Rectal smooth muscle tissue (tissue), 1 donor: ENCODE measurements around the gene RHOC.
"Not testable (repeated sequence)": the region's sequence is repeated elsewhere in the genome, so short reads cannot be mapped to it uniquely, and the experiment has no call there.

ENCODE experiments used
- H3K27ac ChIP-seq: one replicate; pipeline ENCODE4 v1.7.0; 2013; ENCODE audit warnings: low read depth, low read length, inconsistent platforms
- H3K27me3 ChIP-seq: one replicate; pipeline ENCODE4 v1.7.0; 2013; ENCODE audit warnings: low read length; ENCODE audit not compliant: control insufficient read depth, insufficient read depth
- H3K36me3 ChIP-seq: one replicate; pipeline ENCODE4 v1.7.0; 2013; ENCODE audit warnings: low read length; ENCODE audit not compliant: control insufficient read depth, insufficient read depth
- H3K4me1 ChIP-seq: one replicate; pipeline ENCODE4 v1.7.0; 2013; ENCODE audit warnings: low read length; ENCODE audit not compliant: control insufficient read depth, insufficient read depth
- H3K4me3 ChIP-seq: one replicate; pipeline ENCODE4 v1.7.0; 2013; ENCODE audit warnings: low read length
- H3K9ac ChIP-seq: one replicate; pipeline ENCODE4 v1.7.0; 2013; ENCODE audit warnings: low read length

The RHOC gene

DNA sequence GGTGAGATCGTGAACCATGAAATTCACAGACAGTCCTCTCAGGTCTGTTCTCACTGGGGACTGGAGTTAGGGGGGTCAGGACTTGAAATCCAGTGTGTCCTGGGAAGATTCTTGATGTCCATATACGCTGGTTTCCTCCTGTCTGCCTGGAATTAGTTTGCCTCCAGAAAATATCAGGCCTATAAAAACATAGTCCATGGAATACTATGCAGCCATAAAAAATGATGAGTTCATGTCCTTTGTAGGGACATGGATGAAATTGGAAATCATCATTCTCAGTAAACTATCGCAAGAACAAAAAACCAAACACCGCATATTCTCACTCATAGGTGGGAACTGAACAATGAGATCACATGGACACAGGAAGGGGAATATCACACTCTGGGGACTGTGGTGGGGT lies 17.3 kb upstream of the RHOC start:
- not testable (repeated sequence) for H3K27me3 ChIP-seq, H3K27ac ChIP-seq, H3K4me1 ChIP-seq, H3K9ac ChIP-seq, H3K36me3 ChIP-seq, H3K4me3 ChIP-seq

DNA sequence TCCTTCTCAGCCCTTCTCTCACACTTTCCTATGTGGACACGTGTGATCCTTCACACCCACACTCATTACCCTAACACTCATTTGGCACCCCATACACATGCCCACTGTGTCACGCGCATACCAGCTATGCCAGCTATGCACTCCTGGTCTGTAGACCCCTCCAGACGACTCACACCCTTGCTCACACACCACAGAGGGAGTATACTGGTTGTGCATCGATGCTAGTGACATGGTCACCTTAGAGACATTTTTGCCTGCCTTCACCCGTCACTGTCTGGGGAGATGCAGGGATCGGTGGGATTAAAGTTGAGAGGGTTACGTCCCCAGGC lies 16.5 kb upstream of the RHOC start:
- Histone ChIP-seq H3K27me3 (peaks cover 5% of the 10 kb centered on the region), H3K4me3 (no peak overlapping the region), H3K27ac (no peak overlapping the region), H3K36me3 (no peaks in the 10 kb centered on the region), H3K9ac (no peak overlapping the region), H3K4me1 (no peaks in the 10 kb centered on the region)

GRCh38 chr1:112722601-112723510 lies 15.9 kb upstream of the RHOC start:
- Histone ChIP-seq H3K27ac (no peak overlapping the region), H3K4me1 (no peaks in the 10 kb centered on the region), H3K9ac (no peak overlapping the region), H3K27me3 (peaks cover 5% of the 10 kb centered on the region), H3K4me3 (no peak overlapping the region), H3K36me3 (no peaks in the 10 kb centered on the region)

- H3K27me3 ChIP-seq = peaks cover 7% of the 10 kb centered on the region
- H3K36me3 ChIP-seq = no peaks in the 10 kb centered on the region
- no peak overlapping the region for H3K27ac ChIP-seq
- H3K4me3 ChIP-seq = no peak overlapping the region
- H3K4me1 ChIP-seq = no peaks in the 10 kb centered on the region
- no peak overlapping the region for H3K9ac ChIP-seq
Observed at GRCh38 chr1:112721966-112722524, 15.1 kb upstream of the RHOC start.

DNA sequence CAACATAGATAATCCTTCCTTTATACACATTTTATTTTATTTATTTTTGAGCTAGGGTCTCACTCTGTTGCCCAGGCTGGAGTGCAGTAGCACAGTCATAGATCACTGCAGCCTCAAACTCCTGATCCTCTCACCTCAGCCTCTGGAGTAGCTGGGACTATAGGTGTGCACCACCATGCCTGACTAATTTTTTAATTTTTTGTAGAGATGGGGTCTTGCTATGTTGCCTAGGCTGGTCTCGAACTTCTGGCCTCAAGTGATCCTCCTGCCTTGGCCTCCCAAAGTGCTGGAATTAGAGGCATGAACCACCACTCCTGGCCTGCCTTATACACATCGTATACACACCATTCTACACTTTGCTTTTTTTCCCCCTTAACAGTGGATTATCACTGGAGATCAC lies 14.4 kb upstream of the RHOC start:
- H3K27ac ChIP-seq, H3K9ac ChIP-seq, H3K4me3 ChIP-seq, H3K4me1 ChIP-seq, H3K27me3 ChIP-seq, H3K36me3 ChIP-seq: not testable (repeated sequence)

DNA sequence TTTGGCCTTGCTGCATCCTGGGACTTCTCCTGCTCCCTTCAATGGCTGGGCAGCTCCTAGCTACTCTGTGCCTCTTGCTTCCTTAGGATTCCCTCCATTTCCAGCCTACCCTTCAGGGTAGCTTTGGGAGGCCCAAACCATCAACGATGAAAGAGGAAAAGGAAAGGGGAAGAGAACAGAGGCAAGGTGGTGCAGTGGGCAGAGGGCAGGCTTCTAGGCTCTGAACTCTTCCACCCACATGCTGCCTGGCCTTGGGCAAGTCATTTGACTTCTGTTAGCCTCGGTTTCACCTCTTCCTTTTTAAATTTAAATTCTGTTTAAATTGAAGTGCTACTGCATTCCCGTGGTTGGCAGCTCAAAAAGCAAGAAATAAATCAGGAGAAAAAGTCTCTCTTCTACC lies 13.9 kb upstream of the RHOC start:
- peaks cover 4% of the 10 kb centered on the region for H3K4me1 ChIP-seq
- H3K36me3 ChIP-seq = no peaks in the 10 kb centered on the region
- no peak overlapping the region for H3K27ac ChIP-seq
- H3K9ac ChIP-seq = no peak overlapping the region
- peaks cover 7% of the 10 kb centered on the region for H3K27me3 ChIP-seq
- H3K4me3 ChIP-seq = no peak overlapping the region

- H3K27ac ChIP-seq = no peak overlapping the region
- H3K4me1 ChIP-seq = peaks cover 6% of the 10 kb centered on the region
Observed at GRCh38 chr1:112719706-112720105, 12.8 kb upstream of the RHOC start.

DNA sequence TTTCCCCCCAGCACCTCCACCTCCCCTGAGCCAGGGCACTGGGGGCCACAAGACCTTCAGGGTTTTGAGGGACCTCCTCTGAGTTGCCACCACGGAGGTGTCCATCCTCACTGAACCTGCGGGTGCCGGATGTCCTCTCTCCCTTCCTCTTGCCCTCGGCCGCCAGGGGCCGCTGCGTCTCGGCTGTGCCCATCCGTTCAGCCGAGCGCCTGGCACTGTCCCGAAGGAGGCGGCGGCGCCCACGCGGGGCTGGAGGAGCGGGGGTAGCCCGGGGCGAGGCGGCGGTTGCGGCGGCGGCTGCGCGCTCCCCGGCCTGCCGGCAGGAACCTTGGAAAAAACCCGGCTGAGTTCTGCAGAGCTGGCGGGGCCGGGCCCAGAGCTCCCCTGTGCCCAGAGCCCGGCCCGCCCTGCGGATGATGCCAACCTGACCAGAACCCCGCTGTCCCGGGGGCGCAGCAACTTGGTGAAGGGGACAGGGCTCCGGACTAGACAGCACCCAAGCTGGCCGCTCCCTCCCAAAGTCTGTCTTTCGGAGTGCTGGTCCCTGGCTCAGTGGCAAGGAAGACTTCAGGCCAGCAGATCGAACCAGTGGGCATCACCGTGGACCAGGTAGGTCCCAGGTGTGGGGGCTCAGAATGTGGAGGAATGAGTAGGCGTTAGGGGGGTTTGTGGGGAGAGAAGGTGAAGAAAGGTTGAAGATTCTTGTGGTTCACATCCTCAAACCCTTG lies 11.9 kb upstream of the RHOC start:
- Histone ChIP-seq H3K36me3 (no peaks in the 10 kb centered on the region), H3K27me3 (peaks cover 8% of the 10 kb centered on the region), H3K4me1 (peaks cover 8% of the 10 kb centered on the region), H3K4me3 (peak overlapping the region; percentile 9), H3K27ac (no peak overlapping the region), H3K9ac (no peak overlapping the region)

More at GRCh38 chr1:112719706-112720105, 12.8 kb upstream of the RHOC start:
- Histone ChIP-seq H3K27me3 (peaks cover 7% of the 10 kb centered on the region), H3K9ac (no peak overlapping the region), H3K4me3 (no peak overlapping the region), H3K36me3 (no peaks in the 10 kb centered on the region)

DNA sequence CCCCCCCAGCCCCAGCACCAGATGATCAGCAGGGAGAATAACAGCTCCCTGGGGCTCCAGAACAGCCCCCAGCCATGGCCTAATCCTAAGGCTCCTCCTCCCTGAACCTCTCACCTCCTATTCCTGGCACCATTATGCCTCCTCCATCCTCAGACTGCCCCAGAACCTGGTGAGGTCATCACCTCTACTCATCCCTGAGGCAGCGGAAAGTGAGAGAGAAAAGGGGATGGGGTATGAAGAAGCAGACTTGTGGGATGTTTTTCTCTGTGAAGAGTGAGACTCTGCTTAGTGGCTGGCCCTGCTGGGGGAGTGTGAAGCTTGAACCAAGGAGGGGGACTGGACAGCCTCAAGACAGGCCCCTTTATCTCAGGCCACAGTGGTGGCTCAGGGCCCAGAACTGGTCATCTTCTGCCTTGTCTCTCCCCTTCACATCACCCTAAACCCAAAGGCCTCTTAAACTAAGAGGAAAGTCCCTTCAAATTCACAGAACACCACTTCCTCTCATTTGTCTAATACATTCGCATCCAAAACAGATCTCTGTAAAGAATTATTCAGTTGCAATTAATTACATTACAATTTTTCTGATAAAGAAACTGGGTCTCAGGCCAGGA lies 10.4 kb upstream of the RHOC start:
- Histone ChIP-seq H3K27me3 (peaks cover 3% of the 10 kb centered on the region), H3K4me1 (peaks cover 8% of the 10 kb centered on the region), H3K4me3 (no peak overlapping the region), H3K36me3 (no peaks in the 10 kb centered on the region), H3K27ac (no peak overlapping the region), H3K9ac (no peak overlapping the region)

- H3K36me3 ChIP-seq = no peaks in the 10 kb centered on the region
- H3K27me3 ChIP-seq = peaks cover 3% of the 10 kb centered on the region
- H3K9ac ChIP-seq = no peak overlapping the region
- no peak overlapping the region for H3K27ac ChIP-seq
- H3K4me1 ChIP-seq = peaks cover 8% of the 10 kb centered on the region
- H3K4me3 ChIP-seq = peak overlapping the region; percentile 85
Observed at GRCh38 chr1:112716133-112716720, 9.3 kb upstream of the RHOC start.

GRCh38 chr1:112715264-112716053 lies 8.5 kb upstream of the RHOC start, which contains the start of gene PPM1J:
Gene PPM1J, minus strand, starts transcription at chr1:112715332. Its CDS starts 31 bp downstream, at chr1:112715301.
- Histone ChIP-seq H3K9ac (no peak within 1 kb of the TSS), H3K36me3 (no peaks in the 10 kb centered on the region), H3K4me3 (peak within 1 kb of the TSS; percentile 85), H3K27ac (peak within 1 kb of the TSS; percentile 16), H3K4me1 (peaks cover 8% of the 10 kb centered on the region), H3K27me3 (peaks cover 3% of the 10 kb centered on the region)
